Bronchial epithelial cell (primary cell): ENCODE results near the gene WDFY4. TPM values are rescaled to one million over a fixed set of nuclear protein-coding genes. Genes with fewer than 3 reads are reported as not detected.

ENCODE experiments used
- DNase-seq: peaks from one replicate; pipeline ENCODE4 v3.0.0-alpha.2; 2010; ENCODE audit warnings: low read depth
- FAIRE-seq: peaks from 2 replicates; lab custom pipeline; 2011; peaks lifted over from hg19 to GRCh38; lab: Jason Lieb, UNC
- H3K27me3 ChIP-seq: 2 replicates; pipeline ENCODE4 v1.5.1; 2011; ENCODE audit warnings: low read length; ENCODE audit not compliant: control insufficient read depth, insufficient read depth
- H3K36me3 ChIP-seq: 2 replicates; pipeline ENCODE4 v1.5.1; 2011; ENCODE audit warnings: low read length; ENCODE audit not compliant: control insufficient read depth, insufficient read depth
- H3K4me3 ChIP-seq: 2 replicates; pipeline ENCODE4 v1.5.1; 2011; ENCODE audit warnings: mild to moderate bottlenecking, low read depth, low read length, control low read depth
- total RNA-seq: library from RNA; depleted of rRNA; stranded (reverse); fragments of >200 nt; gene quantifications from 2 replicates; pipeline ENCODE4 v1.2.1, GENCODE V29; 2014
- TF ChIP-seq, protein P1 (sequence below): IDR thresholded peaks from 2 replicates; pipeline ENCODE4 v1.5.1; 2011; ENCODE audit warnings: mild to moderate bottlenecking, moderate library complexity, low read length, control low read depth, inconsistent platforms; ENCODE audit not compliant: insufficient read depth, severe bottlenecking

Gene WDFY4
- total RNA-seq, 1 donor from 2014 or later: under 0.01 TPM

DNA sequence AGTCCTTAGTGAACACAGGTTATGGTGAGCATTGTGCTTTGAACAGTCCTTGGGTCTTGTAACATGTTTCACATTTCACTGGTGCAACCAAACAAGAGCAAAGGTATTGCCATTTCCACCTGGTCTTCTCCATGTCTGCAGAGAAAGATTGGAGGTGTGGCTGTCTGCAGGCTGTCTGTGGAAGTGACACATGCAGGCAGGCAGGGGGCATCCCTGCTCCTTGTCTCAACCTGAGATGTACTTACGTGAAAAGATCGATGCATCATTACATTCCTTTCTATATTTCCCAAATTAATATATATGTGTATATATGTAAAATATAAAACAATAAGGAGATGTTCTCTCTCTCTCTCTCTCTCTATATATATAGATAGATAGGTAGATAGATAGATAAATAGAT lies 200.7 kb downstream of the WDFY4 start:
- H3K4me3 ChIP-seq: no peak overlapping the region
- FAIRE-seq (no peak), DNase-seq (peak; percentile 17)
- TF ChIP-seq, protein P1, sequence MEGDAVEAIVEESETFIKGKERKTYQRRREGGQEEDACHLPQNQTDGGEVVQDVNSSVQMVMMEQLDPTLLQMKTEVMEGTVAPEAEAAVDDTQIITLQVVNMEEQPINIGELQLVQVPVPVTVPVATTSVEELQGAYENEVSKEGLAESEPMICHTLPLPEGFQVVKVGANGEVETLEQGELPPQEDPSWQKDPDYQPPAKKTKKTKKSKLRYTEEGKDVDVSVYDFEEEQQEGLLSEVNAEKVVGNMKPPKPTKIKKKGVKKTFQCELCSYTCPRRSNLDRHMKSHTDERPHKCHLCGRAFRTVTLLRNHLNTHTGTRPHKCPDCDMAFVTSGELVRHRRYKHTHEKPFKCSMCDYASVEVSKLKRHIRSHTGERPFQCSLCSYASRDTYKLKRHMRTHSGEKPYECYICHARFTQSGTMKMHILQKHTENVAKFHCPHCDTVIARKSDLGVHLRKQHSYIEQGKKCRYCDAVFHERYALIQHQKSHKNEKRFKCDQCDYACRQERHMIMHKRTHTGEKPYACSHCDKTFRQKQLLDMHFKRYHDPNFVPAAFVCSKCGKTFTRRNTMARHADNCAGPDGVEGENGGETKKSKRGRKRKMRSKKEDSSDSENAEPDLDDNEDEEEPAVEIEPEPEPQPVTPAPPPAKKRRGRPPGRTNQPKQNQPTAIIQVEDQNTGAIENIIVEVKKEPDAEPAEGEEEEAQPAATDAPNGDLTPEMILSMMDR: peak; percentile 17
- no peaks in the 10 kb centered on the region for H3K27me3 ChIP-seq
- H3K36me3 ChIP-seq: no peaks in the 10 kb centered on the region

DNA sequence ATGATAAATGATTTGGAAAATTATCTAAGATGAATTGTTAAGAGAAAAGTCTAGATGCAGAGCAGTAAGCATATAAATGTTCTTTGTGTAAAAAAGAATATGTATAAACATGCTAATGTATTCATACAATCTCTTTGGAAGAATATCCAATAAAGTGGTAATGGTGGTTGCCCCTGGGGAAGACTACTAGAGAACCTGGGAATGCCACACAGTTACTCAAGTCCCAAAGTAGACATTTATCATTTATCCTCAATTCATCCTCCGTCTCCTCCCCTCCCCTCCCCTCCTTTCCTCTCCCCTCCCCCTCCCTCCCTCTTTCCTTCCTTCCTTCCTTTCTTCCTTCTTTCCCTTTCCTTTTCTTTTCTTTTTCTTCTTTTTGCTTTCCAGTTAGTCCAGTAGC lies 203.3 kb downstream of the WDFY4 start:
- Histone ChIP-seq H3K27me3 (no peaks in the 10 kb centered on the region), H3K4me3 (no peak overlapping the region), H3K36me3 (no peaks in the 10 kb centered on the region)
- DNase-seq (no peak), FAIRE-seq (no peak)
- TF ChIP-seq, protein P1: no peak

DNA sequence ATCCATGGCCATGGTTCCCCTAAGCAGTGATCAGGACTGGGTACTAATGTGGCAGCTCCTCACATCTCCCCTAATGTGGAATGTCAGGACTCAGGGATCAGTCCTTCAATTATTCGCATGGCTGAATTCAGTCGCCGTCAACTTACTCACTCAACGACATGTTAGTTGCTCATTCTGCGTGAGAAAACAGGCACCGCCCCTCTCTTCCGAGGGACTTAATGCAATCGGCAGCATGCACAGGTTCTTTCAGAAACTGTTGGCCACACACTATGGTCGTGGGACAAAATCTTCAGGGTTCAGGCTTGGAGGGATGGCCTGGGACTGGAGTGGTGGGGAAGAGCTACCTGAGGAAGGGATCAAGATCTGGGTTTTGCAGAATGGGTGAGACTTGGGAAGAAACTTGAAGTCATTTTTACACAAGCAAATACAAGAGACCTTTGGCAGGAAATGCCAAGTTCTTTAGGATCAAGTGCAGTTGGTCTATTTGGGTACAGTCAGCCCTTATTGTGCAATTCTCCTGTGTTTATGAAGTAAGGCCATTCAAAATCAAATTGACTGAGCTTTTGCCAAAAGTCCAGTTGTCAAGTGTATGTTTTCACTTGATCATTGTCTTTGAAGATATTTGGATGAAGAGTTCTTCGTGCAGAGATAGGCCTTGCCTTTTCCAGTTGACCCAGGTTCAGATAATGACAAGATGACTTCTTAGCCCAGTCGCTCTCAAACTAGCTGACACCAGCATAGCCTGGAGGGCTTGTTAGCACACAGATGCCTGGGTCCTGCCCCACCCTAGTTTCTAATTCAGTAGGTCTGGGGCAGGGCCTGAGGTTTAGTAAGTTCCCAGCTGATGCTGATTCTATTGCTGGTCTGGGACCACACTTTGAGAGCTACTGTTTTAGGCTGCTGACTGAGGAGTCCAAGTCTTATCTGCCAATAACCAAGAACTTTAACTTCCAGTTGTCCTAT lies 206.5 kb downstream of the WDFY4 start:
- Histone ChIP-seq H3K36me3 (no peaks in the 10 kb centered on the region), H3K4me3 (no peak overlapping the region), H3K27me3 (no peaks in the 10 kb centered on the region)
- DNase-seq: peak; percentile 47
- FAIRE-seq: no peak
- TF ChIP-seq, protein P1: no peak

DNA sequence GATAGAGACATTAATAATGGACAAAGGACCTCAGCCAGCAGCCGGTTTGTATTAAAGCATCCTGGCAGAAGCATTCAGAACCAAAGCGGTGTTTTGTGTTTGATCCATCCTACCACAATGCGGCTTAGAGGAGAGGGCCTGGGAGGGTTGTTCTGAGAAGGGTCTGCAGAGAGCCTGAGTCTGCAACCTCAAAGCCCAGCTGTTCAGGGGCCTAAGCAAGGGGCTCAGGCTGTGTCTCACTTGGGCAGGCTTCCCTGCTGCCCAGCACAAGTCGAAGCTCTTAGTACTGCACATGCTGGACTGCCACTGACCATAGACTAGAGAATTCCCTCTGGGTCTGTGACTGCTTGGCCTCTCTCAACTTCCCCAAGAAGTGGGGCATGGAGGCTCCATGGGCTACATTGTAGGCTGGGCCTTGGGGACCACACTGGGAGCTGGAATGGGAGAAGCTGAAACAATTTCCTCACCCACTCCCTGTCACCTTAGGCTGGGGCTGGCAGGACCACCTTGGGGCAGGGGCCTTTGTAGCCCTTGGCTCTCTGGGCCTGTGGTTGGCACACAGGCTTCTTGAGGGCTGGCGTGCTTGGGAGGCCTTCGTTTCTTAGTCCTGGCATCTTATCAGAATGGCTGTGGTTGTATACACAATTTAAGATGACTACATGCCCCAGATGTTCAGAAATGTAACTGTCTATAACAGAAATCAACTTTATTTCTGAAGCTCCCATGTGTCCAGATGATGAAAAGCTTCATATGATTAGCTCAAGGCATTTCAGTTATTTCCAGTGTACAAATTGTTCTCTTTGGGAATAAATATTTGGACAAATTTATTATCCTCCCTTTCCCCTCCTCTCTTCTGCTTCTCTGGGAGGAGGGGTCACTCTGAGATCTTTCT lies 210.5 kb downstream of the WDFY4 start:
- no peak for FAIRE-seq
- H3K36me3 ChIP-seq: no peaks in the 10 kb centered on the region
- no peaks in the 10 kb centered on the region for H3K27me3 ChIP-seq
- no peak overlapping the region for H3K4me3 ChIP-seq
- TF ChIP-seq, protein P1: no peak
- no peak for DNase-seq

DNA sequence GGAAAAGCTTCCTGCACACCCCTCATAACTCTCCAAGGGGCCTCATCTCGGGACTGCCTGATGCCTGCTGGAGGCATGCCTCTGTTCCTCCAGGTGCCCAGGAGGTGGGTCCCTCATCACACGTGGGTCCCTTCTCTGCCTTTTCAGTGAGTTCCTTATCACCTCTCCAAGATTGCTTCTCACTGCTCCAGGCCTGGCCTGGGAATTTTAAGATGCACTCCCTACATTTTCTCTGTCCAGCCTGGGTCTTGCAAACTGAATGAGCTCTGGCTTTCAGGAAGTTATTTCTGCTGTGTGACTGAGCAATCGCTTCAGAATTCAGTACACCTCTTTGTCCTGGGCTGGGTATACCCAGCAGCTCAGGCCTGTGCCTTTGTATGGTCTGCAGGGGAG lies 211.1 kb downstream of the WDFY4 start:
- TF ChIP-seq, protein P1: no peak
- Histone ChIP-seq H3K36me3 (no peaks in the 10 kb centered on the region), H3K27me3 (no peaks in the 10 kb centered on the region), H3K4me3 (no peak overlapping the region)
- DNase-seq: no peak
- no peak for FAIRE-seq
